Spleen (tissue), 7 donors: ENCODE measurements around the gene CDON.

Experiments
- POLR2A ChIP-seq, 3 donors: fragments of 450-650 bp; IDR thresholded peaks; one replicate each; pipeline ENCODE4 v1.5.1; 2017; ENCODE audit warnings: antibody characterized with exemption in 3 of 3, mild to moderate bottlenecking in 1 of 3
- TF ChIP-seq, protein P1 (sequence below), 11 experiments: fragments of 200-600 bp in 7 of 11; fragments of 450-650 bp in 4 of 11; sonication (generic) in 4 of 11; IDR thresholded peaks in 8 of 11; conservative IDR thresholded peaks in 3 of 11; 1 replicate in 7 of 11; 2 replicates in 4 of 11; pipeline versions ENCODE4 v1.4.0 to v1.8.0; 2016 to 2021; ENCODE audit warnings: antibody characterized with exemption in 11 of 11, inconsistent platforms in 4 of 11, mild to moderate bottlenecking in 1 of 11
- donor health status: DM: no; HTN: no; CAD: no; lungs with moderate emphysema.
- donor health status: DM: no; HTN: no; CAD: no.
- donor health status: DM: no; HTN: no; CAD: no.

DNA sequence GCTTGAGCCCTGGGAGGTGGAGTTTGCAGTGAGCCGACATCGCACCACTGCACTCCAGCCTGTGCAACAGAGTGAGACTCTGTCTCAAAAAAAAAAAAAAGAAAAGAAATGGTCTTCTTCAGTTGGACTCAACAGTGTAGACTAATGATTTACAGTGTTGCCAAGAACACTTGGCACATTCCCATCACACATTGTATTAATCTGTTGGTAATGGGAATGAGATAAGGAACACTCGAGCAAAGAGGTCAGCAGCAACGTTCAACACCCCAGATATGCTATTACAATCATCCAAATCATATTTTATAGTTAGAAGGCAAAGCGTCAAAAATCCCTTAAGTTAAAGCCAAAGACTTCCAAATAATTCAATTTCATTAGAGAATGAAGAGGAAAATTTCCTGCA is 14.5 kb downstream of the CDON start:
- TF ChIP-seq, protein P1, sequence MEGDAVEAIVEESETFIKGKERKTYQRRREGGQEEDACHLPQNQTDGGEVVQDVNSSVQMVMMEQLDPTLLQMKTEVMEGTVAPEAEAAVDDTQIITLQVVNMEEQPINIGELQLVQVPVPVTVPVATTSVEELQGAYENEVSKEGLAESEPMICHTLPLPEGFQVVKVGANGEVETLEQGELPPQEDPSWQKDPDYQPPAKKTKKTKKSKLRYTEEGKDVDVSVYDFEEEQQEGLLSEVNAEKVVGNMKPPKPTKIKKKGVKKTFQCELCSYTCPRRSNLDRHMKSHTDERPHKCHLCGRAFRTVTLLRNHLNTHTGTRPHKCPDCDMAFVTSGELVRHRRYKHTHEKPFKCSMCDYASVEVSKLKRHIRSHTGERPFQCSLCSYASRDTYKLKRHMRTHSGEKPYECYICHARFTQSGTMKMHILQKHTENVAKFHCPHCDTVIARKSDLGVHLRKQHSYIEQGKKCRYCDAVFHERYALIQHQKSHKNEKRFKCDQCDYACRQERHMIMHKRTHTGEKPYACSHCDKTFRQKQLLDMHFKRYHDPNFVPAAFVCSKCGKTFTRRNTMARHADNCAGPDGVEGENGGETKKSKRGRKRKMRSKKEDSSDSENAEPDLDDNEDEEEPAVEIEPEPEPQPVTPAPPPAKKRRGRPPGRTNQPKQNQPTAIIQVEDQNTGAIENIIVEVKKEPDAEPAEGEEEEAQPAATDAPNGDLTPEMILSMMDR (IDR thresholded peaks at IDR 0.05 in 8 of 11, conservative IDR thresholded peaks at IDR 0.05 in 3 of 11) = no peak
- TF ChIP-seq POLR2A (IDR thresholded peaks at IDR 0.05) = no peak
